K562 (cell line): Measurements from ENCODE around the gene C20orf96. TPM values are rescaled to one million over a fixed set of nuclear protein-coding genes. Genes with fewer than 3 reads are reported as not detected.

ENCODE experiments used
- CBX1 ChIP-seq: sonication (generic); IDR thresholded peaks from 2 replicates; pipeline ENCODE4 v1.6.1; 2016; ENCODE audit warnings: antibody characterized with exemption, low read depth, mild to moderate bottlenecking
- ESRRA ChIP-seq: fragments of 450-650 bp; IDR thresholded peaks from 2 replicates; pipeline ENCODE4 v1.6.1; 2014; ENCODE audit warnings: low read depth, mild to moderate bottlenecking, moderate library complexity, borderline replicate concordance
- MYC ChIP-seq, 2 experiments: fragments of 250-450 bp in 1 of 2; sonication (Bioruptor Pico) in 1 of 2; IDR thresholded peaks; 2 replicates each; pipeline versions ENCODE4 v1.5.1 to v1.6.1; 2012 to 2021; ENCODE audit warnings: low read depth in 2 of 2, borderline replicate concordance in 1 of 2, improper control_type of control experiment in 1 of 2, low read length in 1 of 2, mild to moderate bottlenecking in 1 of 2, moderate library complexity in 1 of 2
- NR3C1 ChIP-seq: sonication (generic); formaldehyde crosslinking; IDR thresholded peaks from 2 replicates; pipeline ENCODE4 v1.8.1; 2022; ENCODE audit warnings: missing genetic modification reagents
- TEAD1 ChIP-seq, 2 experiments: fragments of 450-650 bp in 1 of 2; sonication (generic) in 1 of 2; formaldehyde crosslinking; IDR thresholded peaks; 2 replicates each; pipeline versions ENCODE4 v1.4.0 to v1.8.0; 2020 to 2022; ENCODE audit warnings: mild to moderate bottlenecking in 2 of 2, missing genetic modification reagents in 1 of 2
- TSC22D4 ChIP-seq: fragments of 450-650 bp; IDR thresholded peaks from 2 replicates; pipeline ENCODE4 v1.6.1; 2016; ENCODE audit warnings: missing genetic modification characterization, missing biosample characterization, control low read depth
- polyA plus RNA-seq, 8 experiments: library from polyadenylated mRNA; depleted of rRNA in 4 of 8; stranded (reverse) in 5 of 8; unstranded in 3 of 8; fragments of >200 nt; fragmentation: Nextera tagmentation in 2 of 8; fragmentation: Illumina TruSeq in 1 of 8; extraction: Ambion mirVana in 2 of 8; extraction: Trizol in 1 of 8; gene quantifications; 2 replicates each; pipeline versions ENCODE4 v1.2.1 to v1.2.3, GENCODE V29; 2011 to 2014; ENCODE audit warnings: inconsistent platforms in 1 of 8, missing spikeins in 1 of 8
- total RNA-seq, 7 experiments: library from RNA; depleted of rRNA in 6 of 7; stranded (reverse); fragments of >200 nt in 6 of 7; fragmentation: Illumina TruSeq in 2 of 7; extraction: Trizol in 2 of 7; gene quantifications; 2 replicates each; pipeline versions ENCODE4 v1.2.1 to v1.2.3, GENCODE V29; 2011 to 2021; ENCODE audit warnings: low replicate concordance in 1 of 7
- TF ChIP-seq, protein P1 (sequence below): fragments of 450-650 bp; IDR thresholded peaks from 2 replicates; pipeline ENCODE4 v1.6.1; 2017; ENCODE audit warnings: antibody characterized with exemption, mild to moderate bottlenecking

C20orf96 gene
- total and polyA plus RNA-seq, 9 of the 15 experiments (the other 6 are each of a cell fraction or from before 2014, with no cell fraction given), result 1.7 to 11.7 (median 4.2) TPM

DNA sequence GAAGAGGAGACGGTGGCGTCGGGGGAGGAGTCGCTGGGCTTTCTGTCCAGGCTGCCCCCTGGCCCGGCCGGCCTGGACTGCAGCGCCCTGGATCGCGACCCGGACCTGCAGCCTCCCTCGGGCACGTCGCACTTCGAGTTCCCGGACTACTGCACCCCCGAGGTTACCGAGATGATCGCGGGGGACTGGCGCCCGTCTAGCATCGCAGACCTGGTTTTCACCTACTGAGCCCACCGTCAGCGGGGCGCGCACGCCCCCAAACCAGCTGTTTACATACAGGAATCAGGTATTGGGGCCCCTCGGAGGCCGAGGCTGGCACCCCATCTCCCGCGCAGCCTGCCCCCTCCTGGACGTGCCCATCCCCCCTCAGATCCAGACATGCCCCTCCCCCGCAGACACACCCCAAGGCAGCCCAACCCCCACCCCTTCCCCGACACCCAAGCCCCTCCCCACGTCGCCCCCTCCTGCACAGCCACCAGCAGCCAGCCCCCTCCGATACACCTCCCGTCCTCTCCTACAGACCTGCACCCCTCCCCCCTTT, 36.2 kb upstream of the C20orf96 start (continued):
- TF ChIP-seq TEAD1 (CRISPR knock-in tag; IDR thresholded peaks at IDR 0.05) (no peak), NR3C1 (CRISPR knock-in tag) (no peak), CBX1 (no peak), ESRRA (no peak), TSC22D4 (tag) (no peak), MYC (IDR thresholded peaks at IDR 0.05; ENCODE audit: low read depth, low read length) (no peak), MYC (CRISPR knock-in tag; IDR thresholded peaks at IDR 0.05; ENCODE audit: borderline replicate concordance, low read depth) (peak; percentile 42; the same call in 1 of the 2 replicates)
- TF ChIP-seq, protein P1, sequence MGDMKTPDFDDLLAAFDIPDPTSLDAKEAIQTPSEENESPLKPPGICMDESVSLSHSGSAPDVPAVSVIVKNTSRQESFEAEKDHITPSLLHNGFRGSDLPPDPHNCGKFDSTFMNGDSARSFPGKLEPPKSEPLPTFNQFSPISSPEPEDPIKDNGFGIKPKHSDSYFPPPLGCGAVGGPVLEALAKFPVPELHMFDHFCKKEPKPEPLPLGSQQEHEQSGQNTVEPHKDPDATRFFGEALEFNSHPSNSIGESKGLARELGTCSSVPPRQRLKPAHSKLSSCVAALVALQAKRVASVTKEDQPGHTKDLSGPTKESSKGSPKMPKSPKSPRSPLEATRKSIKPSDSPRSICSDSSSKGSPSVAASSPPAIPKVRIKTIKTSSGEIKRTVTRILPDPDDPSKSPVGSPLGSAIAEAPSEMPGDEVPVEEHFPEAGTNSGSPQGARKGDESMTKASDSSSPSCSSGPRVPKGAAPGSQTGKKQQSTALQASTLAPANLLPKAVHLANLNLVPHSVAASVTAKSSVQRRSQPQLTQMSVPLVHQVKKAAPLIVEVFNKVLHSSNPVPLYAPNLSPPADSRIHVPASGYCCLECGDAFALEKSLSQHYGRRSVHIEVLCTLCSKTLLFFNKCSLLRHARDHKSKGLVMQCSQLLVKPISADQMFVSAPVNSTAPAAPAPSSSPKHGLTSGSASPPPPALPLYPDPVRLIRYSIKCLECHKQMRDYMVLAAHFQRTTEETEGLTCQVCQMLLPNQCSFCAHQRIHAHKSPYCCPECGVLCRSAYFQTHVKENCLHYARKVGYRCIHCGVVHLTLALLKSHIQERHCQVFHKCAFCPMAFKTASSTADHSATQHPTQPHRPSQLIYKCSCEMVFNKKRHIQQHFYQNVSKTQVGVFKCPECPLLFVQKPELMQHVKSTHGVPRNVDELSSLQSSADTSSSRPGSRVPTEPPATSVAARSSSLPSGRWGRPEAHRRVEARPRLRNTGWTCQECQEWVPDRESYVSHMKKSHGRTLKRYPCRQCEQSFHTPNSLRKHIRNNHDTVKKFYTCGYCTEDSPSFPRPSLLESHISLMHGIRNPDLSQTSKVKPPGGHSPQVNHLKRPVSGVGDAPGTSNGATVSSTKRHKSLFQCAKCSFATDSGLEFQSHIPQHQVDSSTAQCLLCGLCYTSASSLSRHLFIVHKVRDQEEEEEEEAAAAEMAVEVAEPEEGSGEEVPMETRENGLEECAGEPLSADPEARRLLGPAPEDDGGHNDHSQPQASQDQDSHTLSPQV, result no peak
